ENCODE measurements around the gene PPP1R12C.

DNA sequence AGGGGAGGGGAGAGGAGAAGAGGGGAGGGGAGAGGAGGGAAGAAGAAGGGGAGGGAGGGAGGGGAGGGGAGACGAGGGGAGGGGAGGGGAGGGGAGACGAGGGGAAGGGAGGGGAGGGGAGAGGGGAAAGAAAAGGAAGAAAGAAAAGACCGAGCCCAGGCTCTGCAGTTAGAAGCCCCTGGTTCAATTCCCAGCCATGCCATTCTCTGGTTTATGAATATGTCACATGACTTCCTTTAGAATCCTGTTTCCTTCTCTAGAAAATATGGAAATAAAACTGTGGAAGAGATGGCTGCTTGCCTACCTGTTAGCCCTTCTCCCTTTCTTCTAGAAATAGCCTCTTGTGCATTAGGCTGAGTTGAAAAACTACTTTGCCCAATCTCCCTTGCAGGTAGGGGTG lies 17.3 kb upstream of the PPP1R12C start:
- TF ChIP-seq, protein P1, sequence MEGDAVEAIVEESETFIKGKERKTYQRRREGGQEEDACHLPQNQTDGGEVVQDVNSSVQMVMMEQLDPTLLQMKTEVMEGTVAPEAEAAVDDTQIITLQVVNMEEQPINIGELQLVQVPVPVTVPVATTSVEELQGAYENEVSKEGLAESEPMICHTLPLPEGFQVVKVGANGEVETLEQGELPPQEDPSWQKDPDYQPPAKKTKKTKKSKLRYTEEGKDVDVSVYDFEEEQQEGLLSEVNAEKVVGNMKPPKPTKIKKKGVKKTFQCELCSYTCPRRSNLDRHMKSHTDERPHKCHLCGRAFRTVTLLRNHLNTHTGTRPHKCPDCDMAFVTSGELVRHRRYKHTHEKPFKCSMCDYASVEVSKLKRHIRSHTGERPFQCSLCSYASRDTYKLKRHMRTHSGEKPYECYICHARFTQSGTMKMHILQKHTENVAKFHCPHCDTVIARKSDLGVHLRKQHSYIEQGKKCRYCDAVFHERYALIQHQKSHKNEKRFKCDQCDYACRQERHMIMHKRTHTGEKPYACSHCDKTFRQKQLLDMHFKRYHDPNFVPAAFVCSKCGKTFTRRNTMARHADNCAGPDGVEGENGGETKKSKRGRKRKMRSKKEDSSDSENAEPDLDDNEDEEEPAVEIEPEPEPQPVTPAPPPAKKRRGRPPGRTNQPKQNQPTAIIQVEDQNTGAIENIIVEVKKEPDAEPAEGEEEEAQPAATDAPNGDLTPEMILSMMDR (IDR thresholded peaks at IDR 0.05), result no peak
- TF ChIP-seq POLR2A (IDR thresholded peaks at IDR 0.05) (no peak), POLR2AphosphoS5 (IDR thresholded peaks at IDR 0.05) (no peak), EP300 (IDR thresholded peaks at IDR 0.05) (no peak)
